Measurements from ENCODE around the gene HDAC1. TPM values are rescaled to one million over a fixed set of nuclear protein-coding genes. Genes with fewer than 3 reads are reported as not detected.

The HDAC1 gene
- total and polyA plus RNA-seq, 2 of the 8 experiments (the other 6 are each of a cell fraction or from before 2014, with no cell fraction given) = 111 to 125 TPM

DNA sequence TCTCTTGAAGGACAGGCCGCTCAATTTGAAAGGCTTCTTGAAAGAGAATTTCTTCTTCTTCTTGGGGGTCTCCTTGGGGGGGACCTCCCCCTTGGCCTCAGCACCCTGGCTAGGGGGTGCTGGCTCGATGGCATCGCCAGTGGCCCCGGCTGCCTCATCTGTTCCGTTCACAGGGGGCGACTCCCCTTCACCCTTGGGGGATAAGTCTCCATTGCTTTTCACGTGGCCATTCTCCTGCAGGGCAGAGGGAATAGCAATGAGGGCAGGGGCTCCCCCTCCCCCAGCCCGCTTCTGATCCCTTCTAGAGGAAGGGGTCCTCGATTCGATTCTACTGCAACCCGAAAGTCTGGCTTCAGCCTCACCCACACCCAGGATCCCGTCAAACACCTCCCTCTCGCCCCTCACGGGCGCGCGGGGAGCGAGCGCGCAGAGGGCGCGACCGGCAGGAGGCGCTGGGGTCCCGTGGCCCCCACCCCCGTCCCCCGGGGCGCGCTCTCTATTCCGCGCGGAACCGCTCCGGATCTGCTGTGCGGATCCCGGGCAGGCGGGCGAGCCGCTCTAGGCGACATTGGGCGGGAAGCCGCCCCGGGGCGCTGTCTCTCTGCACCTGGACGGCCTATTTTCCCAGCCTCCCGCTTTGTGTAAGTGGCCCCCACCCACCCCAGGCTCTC lies 43.1 kb downstream of the HDAC1 start (continued):
- TF ChIP-seq, protein P1, sequence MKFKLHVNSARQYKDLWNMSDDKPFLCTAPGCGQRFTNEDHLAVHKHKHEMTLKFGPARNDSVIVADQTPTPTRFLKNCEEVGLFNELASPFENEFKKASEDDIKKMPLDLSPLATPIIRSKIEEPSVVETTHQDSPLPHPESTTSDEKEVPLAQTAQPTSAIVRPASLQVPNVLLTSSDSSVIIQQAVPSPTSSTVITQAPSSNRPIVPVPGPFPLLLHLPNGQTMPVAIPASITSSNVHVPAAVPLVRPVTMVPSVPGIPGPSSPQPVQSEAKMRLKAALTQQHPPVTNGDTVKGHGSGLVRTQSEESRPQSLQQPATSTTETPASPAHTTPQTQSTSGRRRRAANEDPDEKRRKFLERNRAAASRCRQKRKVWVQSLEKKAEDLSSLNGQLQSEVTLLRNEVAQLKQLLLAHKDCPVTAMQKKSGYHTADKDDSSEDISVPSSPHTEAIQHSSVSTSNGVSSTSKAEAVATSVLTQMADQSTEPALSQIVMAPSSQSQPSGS (IDR thresholded peaks at IDR 0.05; ENCODE audit: low read length) = peak; percentile 70; the same call in 1 of the 2 replicates
- TF ChIP-seq PHF8 (conservative IDR thresholded peaks at IDR 0.05; ENCODE audit: low read depth, low read length) (peak; percentile 16; the same call in 1 of the 2 replicates), CHD1 (IDR thresholded peaks at IDR 0.05; ENCODE audit: low read depth, low read length) (peak; percentile 68), SIN3A (conservative IDR thresholded peaks at IDR 0.05 in 1 of 2, IDR thresholded peaks at IDR 0.05 in 1 of 2; ENCODE audit: low read depth in 1 of 2, low read length in 2 of 2) (0 out of 4 replicates have a peak, but pooled peaks of 1 of the 2 experiments have one; percentile 45), TAF1 (IDR thresholded peaks at IDR 0.05; ENCODE audit: low read depth, low read length) (peak; percentile 34; the same call in 1 of the 2 replicates), RAD21 (IDR thresholded peaks at IDR 0.05 in 1 of 2, conservative IDR thresholded peaks at IDR 0.05 in 1 of 2; ENCODE audit: low read depth in 2 of 2, low read length in 2 of 2) (peak; percentile 0 to 20; a peak in 1 of 4 replicates), ASH2L (IDR thresholded peaks at IDR 0.05; ENCODE audit: low read length) (no peak)
- TF ChIP-seq, protein P2, sequence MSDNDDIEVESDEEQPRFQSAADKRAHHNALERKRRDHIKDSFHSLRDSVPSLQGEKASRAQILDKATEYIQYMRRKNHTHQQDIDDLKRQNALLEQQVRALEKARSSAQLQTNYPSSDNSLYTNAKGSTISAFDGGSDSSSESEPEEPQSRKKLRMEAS (IDR thresholded peaks at IDR 0.05) = peak; percentile 27; the same call in 1 of the 2 replicates
- TF ChIP-seq, protein P3, sequence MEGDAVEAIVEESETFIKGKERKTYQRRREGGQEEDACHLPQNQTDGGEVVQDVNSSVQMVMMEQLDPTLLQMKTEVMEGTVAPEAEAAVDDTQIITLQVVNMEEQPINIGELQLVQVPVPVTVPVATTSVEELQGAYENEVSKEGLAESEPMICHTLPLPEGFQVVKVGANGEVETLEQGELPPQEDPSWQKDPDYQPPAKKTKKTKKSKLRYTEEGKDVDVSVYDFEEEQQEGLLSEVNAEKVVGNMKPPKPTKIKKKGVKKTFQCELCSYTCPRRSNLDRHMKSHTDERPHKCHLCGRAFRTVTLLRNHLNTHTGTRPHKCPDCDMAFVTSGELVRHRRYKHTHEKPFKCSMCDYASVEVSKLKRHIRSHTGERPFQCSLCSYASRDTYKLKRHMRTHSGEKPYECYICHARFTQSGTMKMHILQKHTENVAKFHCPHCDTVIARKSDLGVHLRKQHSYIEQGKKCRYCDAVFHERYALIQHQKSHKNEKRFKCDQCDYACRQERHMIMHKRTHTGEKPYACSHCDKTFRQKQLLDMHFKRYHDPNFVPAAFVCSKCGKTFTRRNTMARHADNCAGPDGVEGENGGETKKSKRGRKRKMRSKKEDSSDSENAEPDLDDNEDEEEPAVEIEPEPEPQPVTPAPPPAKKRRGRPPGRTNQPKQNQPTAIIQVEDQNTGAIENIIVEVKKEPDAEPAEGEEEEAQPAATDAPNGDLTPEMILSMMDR (IDR thresholded peaks at IDR 0.05; ENCODE audit: control extremely low read depth in 1 of 3, insufficient read depth in 1 of 3, low read depth in 1 of 3, low read length in 3 of 3) = peak; percentile 29 to 62 (median 47); a peak in 3 of 4 replicates
